Measurements from ENCODE around the gene ANAPC15.

ANAPC15 gene

DNA sequence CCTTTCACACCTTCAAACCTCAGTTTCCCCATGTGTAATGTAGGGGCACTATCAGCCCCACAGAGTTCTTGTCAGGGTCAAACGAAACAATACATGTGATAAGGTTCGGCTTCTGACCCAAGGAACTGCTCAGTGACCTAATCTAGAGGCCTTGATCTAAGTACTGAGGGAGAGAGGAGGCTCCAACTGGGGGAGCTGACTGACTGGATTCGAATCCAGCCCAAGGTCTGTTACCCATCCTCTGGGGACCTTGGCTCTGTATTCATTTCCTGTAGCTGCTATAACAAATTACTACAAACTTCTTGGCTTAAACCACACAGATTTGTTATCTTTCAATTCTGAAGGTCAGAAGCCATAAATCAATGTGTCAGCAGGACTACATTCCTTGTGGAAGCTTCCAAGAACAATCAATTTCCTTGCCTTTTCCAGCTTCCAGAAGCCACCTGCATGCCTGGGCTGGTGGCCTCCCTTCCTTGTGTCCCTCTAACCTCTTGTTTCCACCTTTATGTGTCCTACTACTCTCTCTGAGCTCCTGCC is 10.7 kb upstream of the ANAPC15 start:
- DNase-seq, result no peak

DNA sequence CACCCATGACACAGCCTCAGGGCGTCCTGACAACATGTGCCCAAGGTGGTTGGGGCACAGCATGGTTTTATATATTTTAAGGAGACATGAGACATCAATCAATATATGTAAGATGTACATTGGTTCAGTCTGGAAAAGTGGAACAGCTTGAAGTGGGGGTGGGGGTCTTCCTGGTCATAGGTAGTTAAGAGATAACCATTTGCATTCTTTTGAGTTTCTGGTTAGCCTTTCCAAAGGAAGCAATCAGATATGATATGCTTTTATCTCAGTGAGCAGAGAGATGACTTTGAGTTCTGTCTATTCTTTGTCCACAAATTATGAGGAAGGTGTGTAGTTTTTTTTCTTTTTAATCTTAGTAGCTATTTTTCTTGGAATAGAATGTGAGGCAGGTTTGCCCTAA is 10.1 kb upstream of the ANAPC15 start:
- no peak for DNase-seq

DNA sequence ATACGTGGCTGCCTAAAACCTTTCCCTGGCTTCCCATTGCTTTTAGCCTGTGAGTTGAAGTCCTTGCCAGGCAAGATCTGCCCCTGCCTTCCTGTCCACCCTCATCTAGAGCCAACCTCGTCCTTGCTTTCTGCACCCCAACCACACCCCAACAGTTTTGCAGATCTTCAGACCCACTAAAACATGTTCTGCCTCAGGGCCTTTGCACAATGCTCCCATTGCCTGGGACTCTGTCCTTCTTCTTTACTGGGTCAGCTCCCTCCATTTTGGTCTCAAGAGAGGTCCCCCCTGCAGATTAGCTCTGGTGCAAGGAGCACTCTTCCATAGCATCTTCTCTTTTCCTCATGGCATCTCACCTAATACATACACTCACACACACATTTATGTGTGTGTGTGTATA is 8.4 kb upstream of the ANAPC15 start:
- no peak for DNase-seq

DNA sequence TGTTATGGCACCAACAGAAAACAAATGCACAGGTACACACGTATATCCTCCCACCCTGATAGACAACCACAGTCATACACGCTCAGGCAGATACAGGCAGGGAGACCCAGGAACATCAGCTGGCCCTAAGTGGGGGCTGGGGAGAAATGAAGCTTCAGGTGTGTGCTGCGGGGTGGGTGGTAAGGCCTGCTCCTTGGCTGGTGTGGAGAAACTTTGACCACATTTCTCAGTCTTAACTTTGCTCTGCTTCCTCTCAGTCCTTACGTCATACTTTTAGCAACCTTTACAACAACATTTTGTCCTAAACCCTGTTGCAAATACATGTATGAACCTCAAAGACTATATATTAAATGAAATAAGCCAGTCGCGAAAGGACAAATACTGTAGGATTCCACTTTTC is 6.7 kb upstream of the ANAPC15 start:
- no peak for DNase-seq

DNA sequence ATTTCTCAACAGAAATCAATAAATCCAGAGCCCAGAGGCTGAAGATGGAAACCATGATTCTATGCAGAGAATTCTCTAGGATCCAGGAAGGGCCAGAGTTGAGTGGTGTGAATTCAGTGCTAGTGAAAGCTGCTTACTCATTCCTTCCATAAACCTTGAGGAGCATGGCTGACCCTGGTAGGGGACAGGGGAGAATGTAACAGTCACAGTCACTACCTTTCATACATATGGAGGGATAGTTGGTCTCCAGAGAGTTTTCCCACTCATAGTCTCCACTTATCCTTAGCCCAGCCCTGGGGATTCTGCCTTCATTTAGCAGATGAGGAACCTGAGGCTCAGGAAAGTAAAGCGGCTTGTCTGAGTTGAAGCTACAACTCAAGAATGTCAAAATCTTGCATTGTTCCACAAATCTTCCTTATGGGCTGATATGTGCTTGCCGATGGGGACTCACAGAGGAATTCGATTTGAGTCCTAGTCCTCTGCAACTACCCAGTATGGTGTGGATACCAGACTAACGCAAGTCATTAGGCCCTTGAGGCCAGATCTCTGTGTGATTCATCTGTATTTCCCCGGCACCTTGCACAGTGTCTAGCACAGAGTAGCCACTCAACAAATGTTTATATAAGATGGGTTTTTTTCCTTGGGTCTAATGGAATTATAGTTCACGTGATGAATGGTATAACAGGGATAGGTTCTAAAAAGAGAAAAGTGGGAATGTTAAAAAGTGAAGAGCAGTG is 3.7 kb upstream of the ANAPC15 start:
- DNase-seq, result no peak

DNA sequence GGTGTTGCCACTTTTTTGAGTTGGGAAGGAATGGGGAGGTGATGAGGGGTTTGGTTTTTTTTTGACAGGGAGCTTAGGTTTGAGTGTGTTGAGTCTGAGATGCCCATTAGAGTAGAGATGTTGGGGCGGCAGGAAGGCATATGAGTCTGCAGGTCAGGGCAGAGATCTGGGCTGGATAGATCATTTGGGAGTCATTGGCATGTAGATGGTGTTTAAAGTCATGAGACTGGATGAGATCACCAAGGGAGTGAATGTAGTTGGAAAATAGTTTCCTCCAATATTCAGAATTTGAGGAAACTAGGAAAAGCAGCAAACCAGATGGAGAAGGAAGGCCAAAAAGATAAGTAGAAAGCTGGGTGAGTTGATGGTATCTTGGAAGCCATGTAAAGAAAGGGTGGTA is 2.1 kb upstream of the ANAPC15 start:
- no peak for DNase-seq

DNA sequence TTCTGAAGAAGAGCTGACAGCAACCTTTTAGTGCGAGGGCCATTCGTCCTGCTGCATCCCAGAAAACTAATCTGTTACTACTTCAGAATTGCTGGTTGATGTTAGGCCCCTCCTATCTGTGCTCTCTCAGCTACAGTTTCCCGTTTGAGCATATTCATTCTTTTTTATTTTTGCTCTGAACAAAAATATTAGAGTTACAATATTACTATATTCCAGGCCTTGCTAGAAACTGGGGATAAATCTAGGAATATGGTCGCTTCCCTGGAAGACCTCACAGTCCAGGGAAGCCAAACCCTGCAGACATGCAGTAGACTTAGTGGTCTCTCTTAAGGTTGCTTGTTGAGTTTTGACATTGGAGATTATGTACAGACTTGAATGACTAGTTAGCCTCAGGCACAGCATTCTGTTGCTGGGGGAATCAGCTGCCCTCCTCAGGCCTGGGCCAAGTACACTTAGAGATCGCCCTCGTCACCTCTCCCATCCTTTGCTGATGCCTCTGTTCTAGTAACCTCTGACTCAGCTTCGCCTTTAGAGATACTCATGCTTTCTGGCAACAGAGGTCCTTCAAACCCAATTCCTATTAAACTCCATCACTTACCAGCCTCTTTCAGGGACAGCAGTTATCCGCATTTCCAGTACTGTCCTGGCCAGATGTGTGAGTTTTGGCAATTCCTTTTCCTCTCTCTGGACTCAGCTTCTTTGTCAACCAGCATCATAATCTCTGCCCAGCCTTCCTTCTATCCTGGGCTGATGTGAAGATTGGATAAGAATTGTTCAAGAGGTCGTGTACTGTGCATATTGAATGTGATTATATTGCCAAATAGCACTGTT is 698 bp upstream of the ANAPC15 start:
- peak; percentile 18 for DNase-seq

DNA sequence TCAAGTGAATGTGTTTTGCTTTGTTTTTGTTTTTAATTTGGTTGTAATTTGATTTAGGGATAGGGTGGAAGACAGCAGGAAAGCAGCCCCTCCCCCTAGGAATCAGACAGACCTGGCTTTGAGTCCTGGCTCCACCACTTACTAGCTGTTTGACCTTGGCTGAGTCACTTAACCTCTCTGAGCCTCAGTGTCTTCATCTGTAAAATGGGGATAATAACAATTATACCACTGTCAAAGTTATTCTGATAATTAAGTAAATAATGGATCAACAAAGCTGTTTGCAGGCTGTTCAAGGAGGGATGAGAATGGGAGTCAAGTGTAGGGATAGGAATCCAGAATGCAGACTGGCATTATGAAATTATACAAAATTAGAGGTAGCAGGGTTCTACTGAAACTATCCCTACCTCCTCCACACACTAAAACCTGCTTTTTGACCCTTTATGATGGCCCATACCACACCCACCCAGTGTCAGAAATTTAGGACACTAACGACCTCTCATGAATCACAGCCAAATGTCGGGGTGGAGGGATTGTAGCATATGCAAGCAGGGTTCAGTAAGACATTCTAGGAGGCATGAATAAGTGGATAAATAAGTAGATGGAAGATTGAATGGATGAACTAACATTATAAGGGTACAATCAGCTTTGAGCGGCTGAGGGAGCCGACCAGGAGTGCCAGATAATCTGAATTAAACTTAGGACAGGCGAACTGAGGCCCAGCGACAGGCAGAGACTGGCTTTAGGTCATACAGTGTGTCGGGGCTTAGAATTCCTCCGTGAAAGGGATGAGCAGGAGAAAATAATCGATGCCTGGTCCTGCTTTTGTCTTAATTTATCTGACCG is 974 bp downstream of the ANAPC15 start:
- peak; percentile 13 for DNase-seq

DNA sequence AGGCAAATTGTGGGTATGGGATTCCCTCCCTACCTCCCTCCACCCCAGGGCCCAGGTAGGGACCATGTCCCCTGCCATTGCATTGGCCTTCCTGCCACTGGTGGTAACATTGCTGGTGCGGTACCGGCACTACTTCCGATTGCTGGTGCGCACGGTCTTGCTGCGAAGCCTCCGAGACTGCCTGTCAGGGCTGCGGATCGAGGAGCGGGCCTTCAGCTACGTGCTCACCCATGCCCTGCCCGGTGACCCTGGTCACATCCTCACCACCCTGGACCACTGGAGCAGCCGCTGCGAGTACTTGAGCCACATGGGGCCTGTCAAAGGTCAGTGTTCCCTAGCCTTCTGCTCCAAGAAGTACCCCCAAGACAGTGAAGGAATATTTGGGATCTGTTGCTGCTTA is 6.6 kb downstream of the ANAPC15 start, which contains the start of gene TOMT:
TSS of gene TOMT (plus strand) at position 37 of the 400 bp plus-strand sequence. CDS start at position 65, 28 bp downstream.
- no peak for DNase-seq

DNA sequence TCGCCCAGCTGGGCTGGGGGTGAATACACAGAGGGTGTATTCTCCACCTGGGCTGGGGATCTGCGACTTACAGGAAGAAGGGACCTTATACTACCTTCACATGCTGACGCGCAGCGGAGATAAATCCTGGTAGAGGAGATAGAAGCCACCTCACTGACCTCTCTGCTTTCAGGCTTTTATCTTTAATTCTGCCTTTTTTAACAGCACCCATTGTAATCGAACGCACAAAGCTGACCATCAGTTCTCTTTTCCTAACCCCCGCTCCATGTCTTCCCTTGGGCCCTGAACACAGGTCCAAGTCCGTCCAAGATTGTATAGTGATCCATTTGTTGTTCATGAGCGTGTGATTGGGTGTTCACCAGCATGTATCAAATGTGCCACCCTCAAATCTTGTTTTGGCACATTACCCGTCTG is 8.7 kb downstream of the ANAPC15 start:
- no peak for DNase-seq

DNA sequence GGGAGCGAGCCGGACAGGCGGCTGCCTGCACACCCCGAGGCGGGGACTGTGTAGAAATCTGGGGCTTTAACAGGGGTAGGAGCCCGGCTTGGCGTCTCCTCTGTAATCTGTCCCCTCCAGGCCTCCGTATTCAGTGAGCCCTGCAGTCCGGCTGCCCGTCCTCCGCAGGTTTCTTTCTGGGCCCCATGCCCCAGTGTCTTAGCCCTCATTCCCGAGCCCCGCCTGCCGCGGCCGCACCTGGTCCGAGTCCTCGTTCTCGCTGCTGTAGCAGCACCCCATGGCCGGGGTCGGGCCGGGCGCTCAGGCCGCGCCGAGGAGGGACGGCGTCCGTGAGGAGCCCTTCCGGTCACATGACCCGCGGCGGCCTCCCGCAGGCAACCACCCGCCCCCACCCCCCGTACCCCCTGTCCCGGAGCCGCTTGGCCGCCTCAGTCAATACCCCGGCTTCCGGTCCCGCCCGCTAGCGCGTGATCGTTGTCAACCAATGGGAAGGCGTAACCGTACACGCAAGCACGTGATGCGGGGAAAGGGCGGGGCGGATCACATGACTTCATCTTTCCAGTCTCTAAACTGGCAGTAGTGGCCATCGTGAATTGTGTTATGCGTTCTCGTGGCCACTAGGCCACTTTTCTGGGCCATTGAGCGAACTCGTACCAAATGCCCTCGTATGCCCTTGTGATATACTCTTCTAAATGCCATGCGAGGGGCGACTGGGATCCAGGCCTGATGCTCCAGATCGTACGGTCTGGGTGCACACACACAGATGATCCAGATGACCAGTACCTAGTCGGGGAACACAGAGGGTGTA is 9.3 kb downstream of the ANAPC15 start, which contains the start of gene LAMTOR1:
TSS of gene LAMTOR1 (minus strand) at position 352 of the 808 bp plus-strand sequence. CDS start at position 279, 73 bp downstream.
- DNase-seq, result peak; percentile 99

DNA sequence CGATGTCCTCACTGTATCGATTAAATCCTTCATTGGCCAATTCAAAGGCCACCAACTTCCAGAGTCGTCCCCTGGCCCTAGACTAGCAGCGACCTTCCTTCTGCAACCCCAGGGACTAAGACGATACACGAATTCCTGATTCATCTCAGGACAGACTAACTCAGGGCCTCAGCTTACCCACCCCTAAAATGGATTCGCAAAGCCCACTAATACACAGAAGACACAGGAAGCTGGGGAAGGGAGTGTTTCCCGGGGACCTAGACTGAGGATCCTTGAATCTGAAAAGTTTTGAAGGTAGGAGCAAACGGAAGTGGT is 9.9 kb downstream of the ANAPC15 start:
- DNase-seq, result no peak

DNA sequence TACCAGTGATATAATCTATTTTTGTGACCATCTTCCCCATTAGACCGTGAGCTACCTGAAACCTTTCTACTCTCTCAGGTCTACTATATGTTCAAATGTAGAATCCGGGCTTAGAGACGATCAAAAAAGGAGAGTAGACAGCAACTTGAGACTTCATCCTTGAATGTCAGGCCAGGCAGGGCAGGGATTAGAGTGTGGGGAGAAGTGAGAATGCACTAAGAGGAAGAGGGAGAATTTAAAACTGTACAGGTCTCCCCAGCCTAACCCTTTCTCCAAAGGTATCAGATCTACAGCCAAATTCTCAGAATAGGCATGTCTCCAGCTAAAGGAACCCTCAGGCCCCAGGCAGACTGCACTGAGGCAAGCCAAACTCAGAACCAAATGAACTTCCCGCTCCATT is 10.3 kb downstream of the ANAPC15 start:
- no peak for DNase-seq

DNA sequence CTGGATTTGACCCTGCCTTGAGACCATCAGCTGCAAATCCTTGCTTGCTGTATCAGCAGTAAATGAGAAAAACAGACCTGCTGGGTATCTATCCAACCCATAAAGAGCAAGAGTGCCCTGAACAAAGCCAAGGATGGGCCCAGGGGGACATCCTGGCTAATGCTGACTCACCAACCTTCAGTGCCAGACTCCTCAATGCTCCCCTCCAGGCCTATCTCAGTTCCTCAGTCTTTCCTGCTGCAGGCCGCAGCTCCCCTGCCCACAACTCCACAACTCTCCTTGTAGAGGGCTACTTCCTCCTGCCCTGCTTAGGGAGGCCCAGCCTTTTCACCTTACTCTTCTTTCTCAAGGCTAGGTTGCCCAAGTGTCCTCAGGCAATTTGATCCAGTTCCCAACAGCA is 12.0 kb downstream of the ANAPC15 start:
- DNase-seq, result no peak

DNA sequence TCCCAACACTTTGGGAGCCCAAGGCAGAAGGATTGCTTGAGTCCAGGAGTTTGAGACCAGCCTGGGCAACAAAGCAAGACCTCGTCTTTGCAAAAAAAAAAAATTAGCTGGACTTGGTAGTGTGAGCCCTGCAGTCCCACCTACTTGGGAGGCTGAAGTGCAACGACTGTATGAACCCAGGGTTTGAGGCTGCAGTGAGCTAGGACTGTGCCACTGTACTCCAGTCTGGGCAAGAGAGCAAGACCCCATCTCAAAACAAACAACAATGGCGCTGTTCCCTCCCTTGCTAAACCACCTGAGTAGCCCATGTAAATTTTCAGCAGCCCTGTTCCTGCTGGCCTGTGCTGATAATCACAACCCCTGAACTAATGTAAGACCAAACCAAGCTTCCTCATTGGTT is 12.5 kb downstream of the ANAPC15 start:
- DNase-seq, result no peak

DNA sequence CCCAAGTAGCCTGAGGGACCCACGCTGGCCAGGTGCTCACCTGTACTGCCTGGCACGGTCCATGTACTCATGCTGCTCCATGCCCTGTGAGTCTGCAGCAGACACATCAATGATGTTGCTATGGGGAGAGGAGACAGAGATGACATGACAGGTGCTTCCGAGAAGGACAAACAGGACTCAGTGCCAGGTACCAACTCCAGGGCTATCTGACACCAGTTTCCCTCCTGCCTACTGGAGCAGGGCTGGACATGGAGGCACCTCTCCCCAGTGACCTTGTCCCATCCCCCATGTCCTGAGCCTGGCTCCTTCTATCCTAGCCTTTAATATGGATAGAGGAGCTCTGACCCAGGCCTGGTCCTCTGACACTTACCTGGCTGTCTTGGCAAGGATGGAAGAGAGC is 13.8 kb downstream of the ANAPC15 start:
- DNase-seq, result no peak

DNA sequence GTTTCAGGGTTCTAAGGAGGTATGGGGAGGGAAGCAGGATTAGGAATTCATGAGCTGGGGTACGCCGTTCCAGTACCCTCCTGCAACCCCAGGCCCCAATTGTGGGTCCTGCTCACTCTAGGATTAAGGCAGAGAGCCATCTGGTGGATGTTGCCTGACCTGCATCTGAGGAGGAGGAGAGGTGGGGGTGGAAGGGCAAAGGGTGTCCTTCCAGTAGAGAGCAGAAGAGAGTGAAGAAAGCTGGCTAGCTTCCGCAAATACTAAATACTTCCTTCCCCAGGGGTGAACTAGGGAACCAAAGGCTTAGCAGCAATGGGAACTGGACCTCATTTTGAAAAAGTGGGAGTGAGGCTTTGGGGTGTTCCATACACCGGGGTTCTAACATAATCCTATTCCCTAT is 21.2 kb downstream of the ANAPC15 start:
- peak; percentile 61 for DNase-seq

DNA sequence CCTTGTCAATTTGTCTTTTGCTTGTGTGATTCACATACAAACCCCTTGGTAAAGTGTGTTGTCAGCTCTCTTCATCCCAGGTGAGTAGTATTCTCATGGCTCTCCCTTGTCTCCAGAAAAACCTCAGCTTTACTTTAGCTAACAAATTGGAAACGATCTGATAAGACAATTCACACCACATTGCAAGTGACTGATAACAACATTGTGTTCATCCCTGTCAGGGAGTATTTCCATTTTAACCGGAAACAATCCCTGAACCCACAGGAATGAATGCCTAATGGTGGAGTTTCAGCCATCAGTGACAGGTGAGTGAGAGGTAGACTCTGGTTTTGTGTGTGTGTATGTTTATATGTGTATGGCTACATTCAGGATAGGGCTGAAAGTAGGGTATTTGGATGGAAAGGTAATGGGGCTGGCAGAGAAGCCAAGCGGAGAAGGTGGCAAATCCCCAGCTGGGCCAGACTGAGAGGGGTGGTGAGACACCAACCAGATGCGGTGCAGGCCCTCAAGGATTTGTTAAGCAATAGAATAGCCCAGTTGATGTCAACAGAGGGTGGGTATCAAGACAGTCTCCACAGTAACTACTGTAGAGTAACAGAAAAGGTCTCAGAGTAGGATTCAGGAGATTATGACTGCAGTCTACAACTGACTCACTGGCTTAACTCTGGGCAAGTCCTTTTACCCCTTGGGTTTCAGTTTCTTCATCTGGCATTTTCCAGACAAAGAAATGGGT is 24.3 kb downstream of the ANAPC15 start:
- no peak for DNase-seq

DNA sequence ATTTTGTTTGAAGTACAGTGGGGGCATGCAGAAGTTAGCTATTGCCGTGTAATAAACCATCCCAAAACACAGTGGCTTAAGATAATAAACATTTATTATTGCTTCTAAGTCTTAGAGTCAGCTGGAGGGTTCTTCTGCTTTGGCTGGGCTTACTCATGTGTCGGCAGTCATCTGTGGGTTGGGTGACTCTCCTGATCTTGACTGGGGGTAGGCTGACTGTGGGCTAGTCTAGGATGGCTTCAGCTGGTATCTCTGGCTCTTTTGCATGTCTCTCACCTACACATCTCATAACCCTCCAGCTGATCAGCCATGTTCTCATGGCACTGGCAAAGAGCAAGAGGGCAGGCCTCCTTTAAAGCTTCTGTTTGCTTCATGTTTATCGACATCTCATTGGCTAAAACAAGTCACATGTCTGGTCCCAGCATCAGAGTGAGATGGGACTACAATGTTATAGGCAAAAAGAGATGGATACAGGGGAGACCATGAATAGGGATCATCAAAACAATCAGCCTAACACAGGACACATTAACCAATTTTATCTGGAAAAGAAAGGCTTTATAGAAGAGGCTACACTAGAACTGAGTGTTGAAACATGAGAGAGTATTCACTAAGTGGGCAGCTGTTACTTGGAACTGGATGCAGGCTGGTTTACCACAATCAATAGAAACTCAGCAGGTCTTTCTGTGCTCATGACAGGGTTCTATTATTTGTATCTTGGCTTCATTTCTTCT is 26.7 kb downstream of the ANAPC15 start:
- DNase-seq, result no peak

DNA sequence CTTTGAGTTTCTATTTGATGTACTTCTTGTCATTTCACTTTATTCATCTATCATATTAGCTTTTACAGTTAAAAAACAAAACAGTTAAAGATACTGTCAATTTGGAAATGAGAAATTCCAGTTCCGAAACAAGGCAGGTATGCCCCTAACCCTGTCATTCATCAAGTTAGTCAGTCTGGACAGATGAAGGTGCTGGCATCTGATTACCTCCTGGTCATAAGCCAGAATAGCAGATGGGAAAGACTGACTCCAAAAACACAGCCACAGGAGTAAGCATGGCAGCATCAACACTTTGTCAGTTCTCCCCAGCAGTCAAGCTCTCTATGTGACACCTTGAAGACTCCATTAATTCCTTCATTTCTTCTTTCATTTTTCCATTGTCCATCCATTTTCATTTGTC is 27.5 kb downstream of the ANAPC15 start:
- no peak for DNase-seq

DNA sequence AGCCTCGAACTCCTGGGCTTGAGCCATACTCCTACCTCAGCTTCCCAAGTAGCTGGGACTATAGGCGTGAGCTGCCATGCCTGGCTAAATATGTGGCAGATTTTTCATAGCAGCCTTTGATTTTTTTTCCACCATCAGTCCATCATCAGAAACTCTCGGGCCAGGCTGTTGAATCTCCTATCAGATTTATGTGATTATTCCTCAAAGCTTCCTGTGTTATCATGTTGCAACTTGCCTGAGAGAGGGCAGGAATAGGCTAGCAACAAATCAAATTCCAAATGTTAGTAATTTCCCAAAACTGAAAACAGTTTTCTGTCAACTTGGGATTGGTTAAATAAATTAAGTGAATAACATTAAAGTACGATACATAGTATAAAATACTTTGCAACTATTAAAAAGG is 28.4 kb downstream of the ANAPC15 start:
- DNase-seq, result no peak

Measured in fibroblast of skin of right biceps (primary cell).